Measurements from ENCODE around the gene COL10A1. TPM values are rescaled to one million over a fixed set of nuclear protein-coding genes. Genes with fewer than 3 reads are reported as not detected.

The COL10A1 gene
- total RNA-seq, result not detected
- not detected for polyA plus RNA-seq (2013, experiment 1 of 2)
- polyA plus RNA-seq (2013, experiment 2 of 2), result not detected
- long read RNA-seq, experiment 1, result 0 reads
- long read RNA-seq, experiment 2, partial matches to known transcripts, result 0 of 1 reads
- long read RNA-seq, experiment 2, other reads (novel, unspliced or antisense), result 1 of 1 reads
- long read RNA-seq, experiment 3, partial matches to known transcripts, result 0 of 1 reads
- long read RNA-seq, experiment 3, other reads (novel, unspliced or antisense), result 1 of 1 reads
- long read RNA-seq, experiment 4, result 0 reads

- H3K9me3 Mint-ChIP-seq, result no peaks in the 10 kb centered on the region
- peaks cover 13% of the 10 kb centered on the region for H3K36me3 Mint-ChIP-seq (ENCODE audit: low read depth)
- H3K27ac ChIP-seq (ENCODE audit: low read depth, low read length), result no peak within 1 kb of the TSS
- H3K4me3 Mint-ChIP-seq, result no peak within 1 kb of the TSS
- H3K4me1 Mint-ChIP-seq, result no peaks in the 10 kb centered on the region
- TF ChIP-seq CTCF (conservative IDR thresholded peaks at IDR 0.05), result no peak
- H3K27ac Mint-ChIP-seq, result no peak within 1 kb of the TSS
- H3K4me1 ChIP-seq (ENCODE audit: control insufficient read depth, insufficient read depth, low read length), result no peaks in the 10 kb centered on the region
- WGBS, 2 experiments (ENCODE audit: insufficient coverage in 1 of 2, insufficient read length in 1 of 2), result 97% methylated on average over 4 of the region's 6 CpGs; no CpG with 5 or more reads in 1 of the 2 experiments
- no peak for DNase-seq
- no peaks in the 10 kb centered on the region for H3K27me3 Mint-ChIP-seq (ENCODE audit: insufficient read depth)
- peaks cover 25% of the 10 kb centered on the region for H3K36me3 ChIP-seq (ENCODE audit: control insufficient read depth, insufficient read depth, low read length)
- no peak within 1 kb of the TSS for H3K4me3 ChIP-seq (ENCODE audit: low read length)
- H3K9ac ChIP-seq (ENCODE audit: extremely low read depth, low read length, poor library complexity, severe bottlenecking), result no peak within 1 kb of the TSS
- no peaks in the 10 kb centered on the region for H3K9me3 ChIP-seq (ENCODE audit: control insufficient read depth, low read length)
- no peaks in the 10 kb centered on the region for H3K27me3 ChIP-seq (ENCODE audit: control insufficient read depth, insufficient read depth, low read length, poor library complexity, severe bottlenecking)
These were observed at the start of gene COL10A1 for GRCh38 chr6:116126032-116126431. TSS of gene COL10A1 (minus strand) at chr6:116126132. CDS start at chr6:116125492, 640 bp downstream.

- Mint-ChIP-seq H3K27me3 (ENCODE audit: insufficient read depth) (no peaks in the 10 kb centered on the region), H3K4me3 (no peak overlapping the region), H3K27ac (no peak overlapping the region), H3K4me1 (peaks cover 22% of the 10 kb centered on the region), H3K36me3 (ENCODE audit: low read depth) (peaks cover 27% of the 10 kb centered on the region), H3K9me3 (peaks cover 9% of the 10 kb centered on the region)
- Histone ChIP-seq H3K9me3 (ENCODE audit: control insufficient read depth, low read length) (peaks cover 25% of the 10 kb centered on the region), H3K4me1 (ENCODE audit: control insufficient read depth, insufficient read depth, low read length) (peaks cover 10% of the 10 kb centered on the region), H3K27ac (ENCODE audit: low read depth, low read length) (no peak overlapping the region), H3K4me3 (ENCODE audit: low read length) (no peak overlapping the region), H3K36me3 (ENCODE audit: control insufficient read depth, insufficient read depth, low read length) (peaks cover 19% of the 10 kb centered on the region), H3K27me3 (ENCODE audit: control insufficient read depth, insufficient read depth, low read length, poor library complexity, severe bottlenecking) (no peaks in the 10 kb centered on the region), H3K9ac (ENCODE audit: extremely low read depth, low read length, poor library complexity, severe bottlenecking) (no peak overlapping the region)
- WGBS, 2 experiments (ENCODE audit: insufficient coverage in 1 of 2, insufficient read length in 1 of 2), result 80 to 100% methylated on average over 1 of the region's 2 CpGs
- TF ChIP-seq CTCF (conservative IDR thresholded peaks at IDR 0.05), result no peak
- no peak for DNase-seq
These were observed 49.4 kb upstream of the COL10A1 start for GRCh38 chr6:116175344-116175743.

- Mint-ChIP-seq H3K27me3 (ENCODE audit: insufficient read depth) (no peaks in the 10 kb centered on the region), H3K4me3 (no peak overlapping the region), H3K4me1 (peaks cover 22% of the 10 kb centered on the region), H3K9me3 (peaks cover 9% of the 10 kb centered on the region), H3K27ac (no peak overlapping the region), H3K36me3 (ENCODE audit: low read depth) (peaks cover 29% of the 10 kb centered on the region)
- no peak for DNase-seq
- Histone ChIP-seq H3K27me3 (ENCODE audit: control insufficient read depth, insufficient read depth, low read length, poor library complexity, severe bottlenecking) (no peaks in the 10 kb centered on the region), H3K4me3 (ENCODE audit: low read length) (no peak overlapping the region), H3K27ac (ENCODE audit: low read depth, low read length) (no peak overlapping the region), H3K9ac (ENCODE audit: extremely low read depth, low read length, poor library complexity, severe bottlenecking) (no peak overlapping the region), H3K36me3 (ENCODE audit: control insufficient read depth, insufficient read depth, low read length) (peaks cover 19% of the 10 kb centered on the region), H3K4me1 (ENCODE audit: control insufficient read depth, insufficient read depth, low read length) (peaks cover 10% of the 10 kb centered on the region), H3K9me3 (ENCODE audit: control insufficient read depth, low read length) (peaks cover 25% of the 10 kb centered on the region)
- no peak for TF ChIP-seq CTCF (conservative IDR thresholded peaks at IDR 0.05)
- WGBS, 2 experiments (ENCODE audit: insufficient coverage in 1 of 2, insufficient read length in 1 of 2), result 65 to 100% methylated on average over 1 to 3 of the region's 3 CpGs
These were observed 48.0 kb upstream of the COL10A1 start for GRCh38 chr6:116173928-116174327.

All from endodermal cell (in vitro differentiated cells).